Measurements from ENCODE around the gene EIF2S3.

The EIF2S3 gene

GRCh38 chrX:24093746-24094145, 39.0 kb downstream of the EIF2S3 start:
- TF ChIP-seq GATA2 (IDR thresholded peaks at IDR 0.05; ENCODE audit: low read depth, low read length) = no peak
- no peak for TF ChIP-seq GATA3 (IDR thresholded peaks at IDR 0.05; ENCODE audit: low read depth, low read length)

GRCh38 chrX:24097741-24098260, 43.0 kb downstream of the EIF2S3 start:
- no peak for TF ChIP-seq GATA2 (IDR thresholded peaks at IDR 0.05; ENCODE audit: low read depth, low read length)
- TF ChIP-seq GATA3 (IDR thresholded peaks at IDR 0.05; ENCODE audit: low read depth, low read length) = no peak

GRCh38 chrX:24098932-24099331, 44.2 kb downstream of the EIF2S3 start:
- TF ChIP-seq GATA3 (IDR thresholded peaks at IDR 0.05; ENCODE audit: low read depth, low read length) (no peak), GATA2 (IDR thresholded peaks at IDR 0.05; ENCODE audit: low read depth, low read length) (no peak)

- no peak for TF ChIP-seq GATA3 (IDR thresholded peaks at IDR 0.05; ENCODE audit: low read depth, low read length)
- no peak for TF ChIP-seq GATA2 (IDR thresholded peaks at IDR 0.05; ENCODE audit: low read depth, low read length)
Measured at GRCh38 chrX:24099394-24099793, 44.6 kb downstream of the EIF2S3 start.

- TF ChIP-seq GATA3 (IDR thresholded peaks at IDR 0.05; ENCODE audit: low read depth, low read length) (no peak), GATA2 (IDR thresholded peaks at IDR 0.05; ENCODE audit: low read depth, low read length) (no peak)
Measured at GRCh38 chrX:24100713-24101112, 46.0 kb downstream of the EIF2S3 start.

GRCh38 chrX:24110069-24110468, 55.3 kb downstream of the EIF2S3 start:
- TF ChIP-seq GATA3 (IDR thresholded peaks at IDR 0.05; ENCODE audit: low read depth, low read length) = no peak
- TF ChIP-seq GATA2 (IDR thresholded peaks at IDR 0.05; ENCODE audit: low read depth, low read length) = no peak

GRCh38 chrX:24113181-24113580, 58.4 kb downstream of the EIF2S3 start:
- TF ChIP-seq GATA2 (IDR thresholded peaks at IDR 0.05; ENCODE audit: low read depth, low read length) = no peak
- TF ChIP-seq GATA3 (IDR thresholded peaks at IDR 0.05; ENCODE audit: low read depth, low read length) = no peak

GRCh38 chrX:24117258-24117657, 62.5 kb downstream of the EIF2S3 start:
- no peak for TF ChIP-seq GATA2 (IDR thresholded peaks at IDR 0.05; ENCODE audit: low read depth, low read length)
- TF ChIP-seq GATA3 (IDR thresholded peaks at IDR 0.05; ENCODE audit: low read depth, low read length) = no peak

- TF ChIP-seq GATA2 (IDR thresholded peaks at IDR 0.05; ENCODE audit: low read depth, low read length) (no peak), GATA3 (IDR thresholded peaks at IDR 0.05; ENCODE audit: low read depth, low read length) (no peak)
Measured at GRCh38 chrX:24124244-24124799, 69.6 kb downstream of the EIF2S3 start.

GRCh38 chrX:24125028-24125612, 70.4 kb downstream of the EIF2S3 start:
- TF ChIP-seq GATA3 (IDR thresholded peaks at IDR 0.05; ENCODE audit: low read depth, low read length) (no peak), GATA2 (IDR thresholded peaks at IDR 0.05; ENCODE audit: low read depth, low read length) (no peak)
